Endothelial cell of umbilical vein (primary cell): ENCODE measurements around the gene RBM5. TPM values are rescaled to one million over a fixed set of nuclear protein-coding genes. Genes with fewer than 3 reads are reported as not detected.

ENCODE experiments used
- BruUV-seq: library from RNA; stranded (reverse); fragments of 400-500 nt; replicated peaks from 2 replicates; lab custom pipeline; 2021; lab: Mats Ljungman, UMichigan
- CTCF ChIA-PET: fragments of 300-600, 350-600 bp; sonication (Branson Sonifier 250); formaldehyde crosslinking; loops from one replicate; lab custom pipeline; 2021; ENCODE audit warnings: antibody characterized with exemption, inconsistent platforms; lab: Charles Lee
- POLR2A ChIA-PET: fragments of 300-600, 350-600 bp; sonication (Branson Sonifier 250); formaldehyde crosslinking; loops from one replicate; lab custom pipeline; 2021; ENCODE audit warnings: antibody characterized with exemption, inconsistent platforms; lab: Charles Lee
- DNase-seq: peaks from one replicate; pipeline ENCODE4 v3.0.0-alpha.2; 2011; ENCODE audit warnings: low read depth, low spot score
- FAIRE-seq: peaks from 2 replicates; lab custom pipeline; 2011; peaks lifted over from hg19 to GRCh38; lab: Jason Lieb, UNC
- H2AFZ ChIP-seq: 2 replicates; pipeline ENCODE4 v1.6.0; 2012; ENCODE audit warnings: low read depth, low read length, control low read depth, inconsistent platforms
- H3K27ac ChIP-seq: 2 replicates; pipeline ENCODE4 v1.5.1; 2011; ENCODE audit warnings: low read depth, mild to moderate bottlenecking, control low read depth, low read length, moderate library complexity; ENCODE audit not compliant: insufficient read depth
- H3K27me3 ChIP-seq, 2 experiments: 2 replicates each; pipeline versions ENCODE4 v1.6.0 to v1.6.1; 2011; ENCODE audit warnings: low read length in 2 of 2, mixed read lengths in 1 of 2; ENCODE audit not compliant: control insufficient read depth in 2 of 2, insufficient read depth in 2 of 2
- H3K36me3 ChIP-seq, 2 experiments: 2 replicates in 1 of 2; 3 replicates in 1 of 2; pipeline ENCODE4 v1.5.1; 2011; ENCODE audit warnings: low read length in 2 of 2, mild to moderate bottlenecking in 1 of 2, moderate library complexity in 1 of 2; ENCODE audit not compliant: control insufficient read depth in 2 of 2, insufficient read depth in 2 of 2; ENCODE audit errors: extremely low read depth in 1 of 2
- H3K4me1 ChIP-seq: 3 replicates; pipeline ENCODE4 v1.5.1; 2011; ENCODE audit warnings: mild to moderate bottlenecking, low read length; ENCODE audit not compliant: control insufficient read depth, insufficient read depth; ENCODE audit errors: extremely low read depth
- H3K4me2 ChIP-seq: 2 replicates; pipeline ENCODE4 v1.6.1; 2011; ENCODE audit warnings: low read length, control low read depth, mixed read lengths; ENCODE audit not compliant: insufficient read depth
- H3K4me3 ChIP-seq, 3 experiments: fragments of 200-600 bp in 1 of 3; sonication (generic), shearing (Covaris generic) in 1 of 3; replicated peaks in 1 of 3; 2 replicates each; pipeline ENCODE4 v1.5.1; 2011 to 2016; ENCODE audit warnings: control low read depth in 3 of 3, low read length in 3 of 3, mild to moderate bottlenecking in 2 of 3, inconsistent platforms in 1 of 3, low read depth in 1 of 3, moderate library complexity in 1 of 3; ENCODE audit not compliant: insufficient read depth in 1 of 3
- H3K79me2 ChIP-seq: 2 replicates; pipeline ENCODE4 v1.6.0; 2012; ENCODE audit warnings: low read length, inconsistent platforms; ENCODE audit not compliant: control insufficient read depth, insufficient read depth
- H3K9ac ChIP-seq: replicated peaks from 2 replicates; pipeline ENCODE3; 2011; ENCODE audit warnings: low read length, control low read depth; ENCODE audit not compliant: insufficient read depth; ENCODE audit errors: extremely low read depth
- H3K9me1 ChIP-seq: replicated peaks from 3 replicates; pipeline ENCODE4 v1.6.0; 2011; ENCODE audit warnings: mild to moderate bottlenecking, low read length; ENCODE audit not compliant: control insufficient read depth, insufficient read depth; ENCODE audit errors: extremely low read depth
- H3K9me3 ChIP-seq: replicated peaks from 2 replicates; pipeline ENCODE4 v1.5.1; 2012; ENCODE audit warnings: low read length, inconsistent platforms; ENCODE audit not compliant: control insufficient read depth, insufficient read depth
- H4K20me1 ChIP-seq: replicated peaks from 2 replicates; pipeline ENCODE3; 2011; ENCODE audit warnings: mild to moderate bottlenecking, low read length; ENCODE audit not compliant: control insufficient read depth, insufficient read depth; ENCODE audit errors: extremely low read depth
- CTCF ChIP-seq, 2 donors: IDR thresholded peaks; 1 replicate in 1 of 2; 2 replicates in 1 of 2; pipeline ENCODE4 v1.5.1; 2011; ENCODE audit warnings: low read length in 2 of 2, mild to moderate bottlenecking in 2 of 2, moderate library complexity in 2 of 2, control low read depth in 1 of 2, inconsistent platforms in 1 of 2, low read depth in 1 of 2; ENCODE audit not compliant: insufficient read depth in 1 of 2; ENCODE audit errors: extremely low read depth in 1 of 2
- EZH2 ChIP-seq: IDR thresholded peaks from 2 replicates; pipeline ENCODE4 v1.6.1; 2012; ENCODE audit warnings: borderline replicate concordance, low read depth, mild to moderate bottlenecking, moderate library complexity, low read length, inconsistent platforms; ENCODE audit not compliant: severe bottlenecking
- FOS ChIP-seq: IDR thresholded peaks from 2 replicates; pipeline ENCODE4 v1.6.1; 2011; ENCODE audit warnings: mild to moderate bottlenecking, low read length, moderate library complexity, borderline replicate concordance; ENCODE audit not compliant: insufficient read depth
- GATA2 ChIP-seq: IDR thresholded peaks from 2 replicates; pipeline ENCODE4 v1.7.0; 2011; ENCODE audit warnings: low read depth, mild to moderate bottlenecking, moderate library complexity, mixed read lengths, low read length; ENCODE audit not compliant: insufficient read length, insufficient read depth
- JUN ChIP-seq: IDR thresholded peaks from 2 replicates; pipeline ENCODE4 v1.6.1; 2011; ENCODE audit warnings: borderline replicate concordance, low read depth; ENCODE audit not compliant: insufficient read length, insufficient read depth
- MYC ChIP-seq: IDR thresholded peaks from one replicate; pipeline ENCODE4 v1.6.1; 2011; ENCODE audit warnings: mild to moderate bottlenecking, low read depth, low read length
- POLR2A ChIP-seq: IDR thresholded peaks from 2 replicates; pipeline ENCODE4 v1.6.1; 2012; ENCODE audit warnings: low read depth, mild to moderate bottlenecking, control low read depth, low read length
- POLR2AphosphoS5 ChIP-seq: IDR thresholded peaks from 2 replicates; pipeline ENCODE4 v1.6.1; 2012; ENCODE audit warnings: low read depth, mild to moderate bottlenecking, control low read depth, low read length, moderate library complexity; ENCODE audit not compliant: insufficient read depth
- dilution Hi-C: fragments of 300-500 bp; cut with MboI; formaldehyde crosslinking; loops from one replicate; pipeline ENCODE4 v1.15.0; 2019; ENCODE audit warnings: low sequenced_read_pairs; ENCODE audit not compliant: extremely low pct_ligation_motif_present
- intact Hi-C: fragments of 100-400 bp; cut with micrococcal nuclease; formaldehyde crosslinking; loops from one replicate; pipeline ENCODE4 v1.10.0; 2022
- polyA plus RNA-seq, 4 experiments: library from polyadenylated mRNA; depleted of rRNA in 3 of 4; stranded (reverse) in 3 of 4; unstranded in 1 of 4; fragments of >200 nt; gene quantifications; 2 replicates each; pipeline versions ENCODE4 v1.2.1 to v1.2.3, GENCODE V29; 2011 to 2012; ENCODE audit warnings: missing spikeins in 1 of 4
- total RNA-seq: library from RNA; stranded (reverse); gene quantifications from 2 replicates; pipeline ENCODE4 v1.2.3, GENCODE V29; 2021
- TF ChIP-seq, protein P1 (sequence below): IDR thresholded peaks from 2 replicates; pipeline ENCODE4 v1.6.1; 2011; ENCODE audit not compliant: insufficient read depth, insufficient read length

Gene RBM5
- total and polyA plus RNA-seq, 2 donors (not counting 3 experiments of a cell fraction or from before 2014, with no cell fraction given), result 190 to 218 TPM

DNA sequence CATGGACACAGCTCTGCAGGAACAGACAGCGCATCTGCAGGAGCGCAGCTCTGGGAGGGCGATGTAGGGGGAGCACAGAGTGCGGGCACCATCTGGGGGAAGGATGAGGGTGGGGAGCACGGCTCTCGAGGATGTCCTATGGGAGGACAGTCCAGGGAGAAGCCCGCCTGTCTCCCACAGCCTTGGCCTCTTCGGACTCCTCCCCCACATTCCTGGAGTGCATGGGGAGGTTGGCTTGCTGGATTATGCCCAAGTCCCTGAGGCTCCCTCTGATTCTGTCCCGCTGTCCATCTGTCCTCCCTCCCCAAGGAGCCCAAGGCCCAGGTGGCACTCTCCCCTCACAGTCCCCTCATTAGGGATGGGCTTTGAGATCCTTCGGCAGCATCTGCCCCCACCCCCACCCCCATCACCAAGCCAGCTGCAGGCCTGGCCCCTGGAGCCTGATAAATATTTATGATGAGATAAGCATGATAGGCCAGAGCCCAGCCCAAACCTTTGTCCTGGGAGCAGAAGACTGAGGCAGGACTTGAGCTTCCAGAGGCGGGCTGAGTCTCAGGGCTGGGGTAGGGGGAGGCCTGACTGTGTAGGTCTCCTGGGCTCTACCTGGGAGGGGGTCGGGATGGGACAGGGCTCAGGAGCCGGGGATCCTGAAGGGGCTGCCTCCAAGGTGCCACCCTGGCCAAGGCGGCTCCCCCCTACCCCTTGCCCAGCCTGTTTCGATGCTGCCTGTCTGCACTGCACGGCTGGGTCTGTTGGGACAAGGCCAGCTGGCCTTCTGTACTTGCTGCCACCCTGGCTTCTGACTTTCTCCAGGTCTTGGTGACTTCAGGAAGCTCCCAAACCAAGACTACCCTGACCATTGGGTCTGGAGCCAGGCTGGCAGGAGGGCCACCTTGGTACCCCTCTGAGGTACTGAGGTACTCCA is 37.8 kb downstream of the RBM5 start:
- Histone ChIP-seq H3K4me3 (no peak overlapping the region), H3K36me3 (no peaks in the 10 kb centered on the region), H2AFZ (no peak overlapping the region), H3K9ac (no peak overlapping the region), H3K4me2 (no peak overlapping the region), H3K27me3 (no peaks in the 10 kb centered on the region), H3K9me3 (no peaks in the 10 kb centered on the region), H3K27ac (no peak overlapping the region), H3K79me2 (no peaks in the 10 kb centered on the region), H4K20me1 (no peaks in the 10 kb centered on the region), H3K9me1 (no peaks in the 10 kb centered on the region), H3K4me1 (peaks cover 7% of the 10 kb centered on the region)
- POLR2A ChIA-PET, result no interaction called here
- FAIRE-seq (no peak), DNase-seq (no peak)
- dilution Hi-C loops, result no loop called here
- BruUV-seq, result no TSS peak
- CTCF ChIA-PET, result interaction anchor here (1.0 to 1.3 kb wide), 2 partner anchors 68 to 100 kb away, joined by 3 to 6 read pairs; no protein-coding TSS in a partner anchor
- TF ChIP-seq, protein P1, sequence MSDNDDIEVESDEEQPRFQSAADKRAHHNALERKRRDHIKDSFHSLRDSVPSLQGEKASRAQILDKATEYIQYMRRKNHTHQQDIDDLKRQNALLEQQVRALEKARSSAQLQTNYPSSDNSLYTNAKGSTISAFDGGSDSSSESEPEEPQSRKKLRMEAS, result no peak
- no peak for TF ChIP-seq GATA2
- TF ChIP-seq MYC, result no peak
- TF ChIP-seq CTCF (IDR thresholded peaks at IDR 0.05; ENCODE audit: extremely low read depth in 1 of 2, insufficient read depth in 1 of 2, low read depth in 1 of 2, low read length in 2 of 2), result no peak
- TF ChIP-seq POLR2A, result no peak
- no peak for TF ChIP-seq EZH2
- TF ChIP-seq POLR2AphosphoS5, result no peak
- TF ChIP-seq JUN, result no peak
- no peak for TF ChIP-seq FOS
- intact Hi-C loops, result loop anchor here (10.0 kb wide), 1 partner anchor 138 kb away; the partner anchor contains the start of gene SEMA3B
